Neuronal stem cell (in vitro differentiated cells): Measurements from ENCODE around the gene ESPN.
"Not testable (repeated sequence)": the region's sequence is repeated elsewhere in the genome, so short reads cannot be mapped to it uniquely, and the experiment has no call there.

Source experiments
- DNase-seq: peaks from one replicate; pipeline ENCODE4 v3.0.0-alpha.2; 2013; ENCODE audit warnings: low spot score
- H2AFZ ChIP-seq: one replicate; pipeline ENCODE4 v1.6.1; 2013; ENCODE audit warnings: mild to moderate bottlenecking, low read length, inconsistent platforms
- H2AK5ac ChIP-seq: 2 replicates; pipeline ENCODE4 v1.6.1; 2013; ENCODE audit warnings: low read depth, mild to moderate bottlenecking, inconsistent platforms, low read length, moderate library complexity, mixed read lengths
- H2BK120ac ChIP-seq: 2 replicates; pipeline ENCODE4 v1.6.1; 2013; ENCODE audit warnings: low read depth, mild to moderate bottlenecking, inconsistent platforms, low read length, moderate library complexity, mixed read lengths
- H2BK12ac ChIP-seq: one replicate; pipeline ENCODE4 v1.6.1; 2013; ENCODE audit warnings: low read length, inconsistent platforms
- H2BK15ac ChIP-seq: 2 replicates; pipeline ENCODE4 v1.6.1; 2013; ENCODE audit warnings: mild to moderate bottlenecking, low read length, inconsistent platforms, mixed read lengths
- H2BK5ac ChIP-seq: one replicate; pipeline ENCODE4 v1.6.1; 2013; ENCODE audit warnings: inconsistent platforms, mild to moderate bottlenecking, low read length, moderate library complexity
- H3K14ac ChIP-seq: one replicate; pipeline ENCODE4 v1.6.1; 2013; ENCODE audit warnings: low read length, inconsistent platforms
- H3K18ac ChIP-seq: 2 replicates; pipeline ENCODE4 v1.6.1; 2013; ENCODE audit warnings: low read length, inconsistent platforms
- H3K23ac ChIP-seq: 2 replicates; pipeline ENCODE4 v1.6.1; 2013; ENCODE audit warnings: low read depth, mild to moderate bottlenecking, mixed read lengths, low read length, inconsistent platforms; ENCODE audit not compliant: poor library complexity
- H3K27ac ChIP-seq: replicated peaks from 3 replicates; pipeline ENCODE4 v1.5.1; 2013; ENCODE audit warnings: low read length, inconsistent platforms
- H3K27me3 ChIP-seq, 3 experiments: 2 replicates each; pipeline ENCODE4 v1.6.1; 2013; ENCODE audit warnings: low read length in 3 of 3, mild to moderate bottlenecking in 2 of 3, inconsistent platforms in 1 of 3, low read depth in 1 of 3, mixed read lengths in 1 of 3, moderate library complexity in 1 of 3; ENCODE audit not compliant: control insufficient read depth in 3 of 3, insufficient read depth in 3 of 3
- H3K36me3 ChIP-seq, 2 donors: replicated peaks in 1 of 2; 2 replicates each; pipeline ENCODE4 v1.6.1; 2013; ENCODE audit warnings: low read length in 2 of 2; ENCODE audit not compliant: control insufficient read depth in 2 of 2, insufficient read depth in 2 of 2
- H3K4ac ChIP-seq: 2 replicates; pipeline ENCODE4 v1.6.1; 2013; ENCODE audit warnings: inconsistent platforms, mild to moderate bottlenecking, low read length, moderate library complexity
- H3K4me1 ChIP-seq, 2 donors: 1 replicate in 1 of 2; 2 replicates in 1 of 2; pipeline ENCODE4 v1.6.1; 2013; ENCODE audit warnings: low read length in 2 of 2, low read depth in 1 of 2; ENCODE audit not compliant: control insufficient read depth in 2 of 2, insufficient read depth in 1 of 2
- H3K4me2 ChIP-seq: one replicate; pipeline ENCODE4 v1.6.1; 2013; ENCODE audit warnings: mild to moderate bottlenecking, low read length, inconsistent platforms; ENCODE audit not compliant: insufficient read depth, poor library complexity, severe bottlenecking
- H3K4me3 ChIP-seq, 2 donors: 2 replicates each; pipeline ENCODE4 v1.5.1; 2013; ENCODE audit warnings: low read length in 2 of 2, mild to moderate bottlenecking in 2 of 2, inconsistent platforms in 1 of 2, moderate library complexity in 1 of 2
- H3K79me1 ChIP-seq: one replicate; pipeline ENCODE4 v1.6.1; 2013; ENCODE audit warnings: low read depth, mild to moderate bottlenecking, inconsistent platforms, low read length, moderate library complexity
- H3K9ac ChIP-seq: one replicate; pipeline ENCODE4 v1.6.1; 2013; ENCODE audit warnings: mild to moderate bottlenecking, low read depth, low read length, inconsistent platforms; ENCODE audit not compliant: poor library complexity
- H3K9me3 ChIP-seq, 2 donors: replicated peaks in 1 of 2; 2 replicates each; pipeline versions ENCODE3 to v1.6.1; 2013; ENCODE audit warnings: low read length in 2 of 2, mild to moderate bottlenecking in 2 of 2, inconsistent platforms in 1 of 2, low read depth in 1 of 2, mixed read lengths in 1 of 2, moderate library complexity in 1 of 2; ENCODE audit not compliant: control insufficient read depth in 2 of 2, insufficient read depth in 1 of 2
- H4K8ac ChIP-seq: one replicate; pipeline ENCODE4 v1.6.1; 2013; ENCODE audit warnings: low read depth, mild to moderate bottlenecking, inconsistent platforms, low read length, moderate library complexity
- H4K91ac ChIP-seq: one replicate; pipeline ENCODE4 v1.6.1; 2013; ENCODE audit warnings: low read length, low read depth, mild to moderate bottlenecking, inconsistent platforms; ENCODE audit not compliant: poor library complexity
- WGBS, 2 donors: extraction: QIAGEN DNeasy Blood & Tissue Kit; methylation state at CpG; one replicate each; pipeline ENCODE4 v1.1.7; 2013; ENCODE audit warnings: missing lambda C conversion rate in 2 of 2, mixed read lengths in 1 of 2; ENCODE audit not compliant: insufficient read length in 2 of 2, insufficient replicate concordance in 1 of 2; ENCODE audit errors: extremely low coverage in 2 of 2; 5-methylcytosine and 5-hydroxymethylcytosine counted together

ESPN gene

DNA sequence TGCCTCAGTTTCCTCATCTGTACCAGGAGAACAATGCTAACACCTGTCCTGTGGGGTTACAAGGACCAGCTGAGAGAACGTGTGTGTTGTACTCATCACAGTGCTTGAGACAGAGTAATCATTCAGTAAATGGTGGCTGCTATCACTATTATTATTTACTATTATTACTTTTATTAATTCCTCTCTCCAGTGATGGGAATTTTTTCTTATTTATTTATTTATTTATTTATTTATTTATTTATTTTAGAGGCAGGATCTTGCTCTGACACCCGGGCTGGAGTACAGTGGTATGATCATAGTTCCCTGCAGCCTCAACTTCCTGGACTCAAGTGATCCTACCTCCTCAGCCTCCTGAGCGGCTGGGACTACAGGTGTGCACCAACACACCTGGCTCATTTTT is 11.7 kb downstream of the ESPN start:
- H3K4ac ChIP-seq, H2AK5ac ChIP-seq, H3K9ac ChIP-seq, H3K36me3 ChIP-seq, H3K79me1 ChIP-seq, H3K4me2 ChIP-seq, H3K27ac ChIP-seq, H2BK120ac ChIP-seq, H4K91ac ChIP-seq, H2BK12ac ChIP-seq, H2AFZ ChIP-seq, DNase-seq, H2BK5ac ChIP-seq, H3K23ac ChIP-seq, H4K8ac ChIP-seq, H3K9me3 ChIP-seq, H3K4me3 ChIP-seq, H2BK15ac ChIP-seq, H3K18ac ChIP-seq, H3K14ac ChIP-seq: not testable (repeated sequence)
- Histone ChIP-seq H3K4me1 (peaks cover 4 to 13% of the 10 kb centered on the region in 2 donors), H3K27me3 (peaks cover 2 to 43% (median 8%) of the 10 kb centered on the region in 3 experiments)
- WGBS, 2 donors, result no CpG with 5 or more reads among the region's 3 CpGs

GRCh38 chr1:6437012-6437700 is 12.6 kb downstream of the ESPN start:
- H2BK120ac ChIP-seq, H2BK12ac ChIP-seq, H3K4ac ChIP-seq, H3K27ac ChIP-seq, H3K9me3 ChIP-seq, H4K8ac ChIP-seq, H2AK5ac ChIP-seq, H3K36me3 ChIP-seq, H3K79me1 ChIP-seq, H3K23ac ChIP-seq, H3K14ac ChIP-seq, H3K9ac ChIP-seq, H2BK5ac ChIP-seq, H4K91ac ChIP-seq, DNase-seq, H3K4me3 ChIP-seq, H2BK15ac ChIP-seq, H3K4me2 ChIP-seq: not testable (repeated sequence)
- Histone ChIP-seq H3K18ac (peak overlapping the region; percentile 77), H3K4me1 (peaks cover 4 to 13% of the 10 kb centered on the region in 2 donors), H3K27me3 (peaks cover 2 to 45% (median 10%) of the 10 kb centered on the region in 3 experiments), H2AFZ (peak overlapping the region; percentile 22)
- no CpG with 5 or more reads among the region's 22 CpGs for WGBS, 2 donors

GRCh38 chr1:6438047-6438525 is 13.5 kb downstream of the ESPN start:
- H2AK5ac ChIP-seq, result peak overlapping the region; percentile 56
- no peak overlapping the region for H2BK5ac ChIP-seq
- H3K27ac ChIP-seq, result no peak overlapping the region
- H3K79me1 ChIP-seq, result no peaks in the 10 kb centered on the region
- no peak overlapping the region for H2BK15ac ChIP-seq
- no peak overlapping the region for H2AFZ ChIP-seq
- H3K18ac ChIP-seq, result no peak overlapping the region
- H3K23ac ChIP-seq, result no peak overlapping the region
- H3K9ac ChIP-seq, result no peak overlapping the region
- no peak overlapping the region for H3K14ac ChIP-seq
- H4K91ac ChIP-seq, result no peak overlapping the region
- H3K4me3 ChIP-seq, result no peak overlapping the region
- H3K36me3 ChIP-seq, result no peaks in the 10 kb centered on the region
- no CpG with 5 or more reads among the region's 5 CpGs for WGBS, 2 donors
- H3K4me2 ChIP-seq, result no peak overlapping the region
- no peaks in the 10 kb centered on the region for H3K9me3 ChIP-seq
- peaks cover 4 to 13% of the 10 kb centered on the region in 2 donors for H3K4me1 ChIP-seq
- H3K27me3 ChIP-seq, result peaks cover 2 to 44% (median 10%) of the 10 kb centered on the region in 3 experiments
- no peak overlapping the region for H2BK12ac ChIP-seq
- H2BK120ac ChIP-seq, result no peak overlapping the region
- H3K4ac ChIP-seq, result no peak overlapping the region
- no peak overlapping the region for H4K8ac ChIP-seq
- peak; percentile 66 for DNase-seq

DNA sequence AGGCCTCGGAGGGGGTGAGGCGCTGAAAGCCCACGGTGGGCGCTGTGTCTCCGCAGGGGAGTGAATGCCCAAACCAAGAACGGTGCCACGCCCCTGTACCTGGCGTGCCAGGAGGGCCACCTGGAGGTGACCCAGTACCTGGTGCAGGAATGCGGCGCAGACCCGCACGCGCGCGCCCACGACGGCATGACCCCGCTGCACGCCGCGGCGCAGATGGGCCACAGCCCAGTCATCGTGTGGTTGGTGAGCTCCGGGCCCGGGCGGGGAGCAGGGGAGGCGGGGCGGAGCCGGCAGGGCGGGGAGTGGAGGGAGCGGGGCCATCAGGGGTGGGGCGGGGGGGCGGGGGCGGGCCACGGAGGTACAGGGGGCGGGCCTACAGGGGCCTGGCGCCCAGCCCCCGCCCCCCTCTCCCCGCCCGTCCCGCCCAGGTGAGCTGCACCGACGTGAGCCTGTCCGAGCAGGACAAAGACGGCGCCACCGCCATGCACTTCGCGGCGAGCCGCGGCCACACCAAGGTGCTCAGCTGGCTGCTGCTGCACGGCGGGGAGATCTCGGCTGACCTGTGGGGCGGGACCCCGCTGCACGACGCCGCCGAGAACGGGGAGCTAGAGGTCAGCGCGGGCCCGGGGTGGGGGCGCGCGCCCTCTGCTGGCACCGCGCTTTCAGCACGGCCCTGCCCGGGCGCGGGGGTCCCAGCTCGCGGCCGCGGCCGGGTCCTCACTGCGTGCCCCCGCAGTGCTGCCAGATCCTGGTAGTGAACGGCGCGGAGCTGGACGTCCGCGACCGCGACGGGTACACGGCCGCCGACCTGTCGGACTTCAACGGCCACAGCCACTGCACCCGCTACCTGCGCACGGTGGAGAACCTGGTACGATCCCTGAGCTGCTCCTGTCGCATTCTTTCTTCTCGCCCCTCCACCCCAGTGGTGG is 15.9 kb downstream of the ESPN start:
- peak overlapping the region in 1 of 2 donors; percentile 79 for H3K4me3 ChIP-seq
- H3K4ac ChIP-seq, result no peak overlapping the region
- H3K23ac ChIP-seq, result peak overlapping the region; percentile 85
- peak overlapping the region; percentile 6 for H4K8ac ChIP-seq
- H3K4me1 ChIP-seq, result peaks cover 5 to 13% of the 10 kb centered on the region in 2 donors
- peak overlapping the region; percentile 95 for H2AK5ac ChIP-seq
- H3K27me3 ChIP-seq, result peaks cover 2 to 49% (median 10%) of the 10 kb centered on the region in 3 experiments
- H2AFZ ChIP-seq, result peak overlapping the region; percentile 53
- peak overlapping the region; percentile 92 for H2BK15ac ChIP-seq
- H3K79me1 ChIP-seq, result no peaks in the 10 kb centered on the region
- H4K91ac ChIP-seq, result no peak overlapping the region
- peak overlapping the region; percentile 44 for H3K9ac ChIP-seq
- H3K4me2 ChIP-seq, result peak overlapping the region; percentile 45
- DNase-seq, result no peak
- H3K36me3 ChIP-seq, result no peaks in the 10 kb centered on the region
- no peaks in the 10 kb centered on the region for H3K9me3 ChIP-seq
- H2BK12ac ChIP-seq, result peak overlapping the region; percentile 58
- H3K14ac ChIP-seq, result peak overlapping the region; percentile 21
- no peak overlapping the region for H2BK5ac ChIP-seq
- peak overlapping the region; percentile 97 for H3K18ac ChIP-seq
- H3K27ac ChIP-seq, result no peak overlapping the region
- no peak overlapping the region for H2BK120ac ChIP-seq
- WGBS, 2 donors, result no CpG with 5 or more reads among the region's 101 CpGs
